HG03432 (cell line): ENCODE data around the gene MICAL2.
A peak's percentile ranks its signal among the peaks of the same experiment; 100 is the strongest.

Source experiments
- ATAC-seq: cut with Tn5 transposase; IDR thresholded peaks from one replicate; pipeline ENCODE4 v1.9.1; 2021; ENCODE audit warnings: mild to moderate bottlenecking, moderate library complexity; ENCODE audit not compliant: unreplicated experiment

Gene MICAL2

DNA sequence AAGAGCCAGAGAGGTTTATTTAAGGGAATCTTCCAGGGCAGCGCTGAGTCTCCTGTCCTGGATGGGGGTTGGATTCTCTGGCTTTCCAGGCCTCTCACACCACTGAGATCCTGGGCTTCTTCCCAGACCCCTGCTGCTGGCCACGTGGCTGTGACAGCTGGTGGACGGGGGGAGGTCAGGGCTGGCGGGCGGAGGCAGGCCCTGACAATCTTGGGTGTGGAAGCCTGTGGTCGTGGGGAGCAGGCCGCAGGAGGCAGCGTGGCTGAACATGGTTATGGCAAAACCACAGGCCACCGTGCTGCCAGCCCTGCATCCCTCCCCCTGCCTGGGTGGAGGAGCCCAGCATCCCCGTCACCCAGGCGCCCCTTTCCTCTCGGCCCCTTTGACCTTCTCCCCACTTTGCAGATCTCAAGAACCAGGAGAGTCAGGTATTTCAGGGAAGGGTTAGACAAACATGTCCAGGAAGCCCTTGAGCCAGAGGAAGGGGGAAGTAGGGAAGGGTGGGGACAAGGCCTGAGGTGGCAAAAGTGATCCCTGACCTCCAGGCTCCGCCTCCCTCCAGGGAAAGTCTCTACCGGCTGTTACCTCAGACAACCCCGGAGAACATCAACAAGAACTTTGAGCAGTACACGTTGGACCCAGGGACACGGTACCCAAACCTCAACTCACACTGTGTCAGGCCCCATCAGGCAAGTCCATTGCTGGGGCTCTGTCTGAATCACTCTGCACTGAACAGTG lies 111.8 kb downstream of the MICAL2 start:
- no peak for ATAC-seq

DNA sequence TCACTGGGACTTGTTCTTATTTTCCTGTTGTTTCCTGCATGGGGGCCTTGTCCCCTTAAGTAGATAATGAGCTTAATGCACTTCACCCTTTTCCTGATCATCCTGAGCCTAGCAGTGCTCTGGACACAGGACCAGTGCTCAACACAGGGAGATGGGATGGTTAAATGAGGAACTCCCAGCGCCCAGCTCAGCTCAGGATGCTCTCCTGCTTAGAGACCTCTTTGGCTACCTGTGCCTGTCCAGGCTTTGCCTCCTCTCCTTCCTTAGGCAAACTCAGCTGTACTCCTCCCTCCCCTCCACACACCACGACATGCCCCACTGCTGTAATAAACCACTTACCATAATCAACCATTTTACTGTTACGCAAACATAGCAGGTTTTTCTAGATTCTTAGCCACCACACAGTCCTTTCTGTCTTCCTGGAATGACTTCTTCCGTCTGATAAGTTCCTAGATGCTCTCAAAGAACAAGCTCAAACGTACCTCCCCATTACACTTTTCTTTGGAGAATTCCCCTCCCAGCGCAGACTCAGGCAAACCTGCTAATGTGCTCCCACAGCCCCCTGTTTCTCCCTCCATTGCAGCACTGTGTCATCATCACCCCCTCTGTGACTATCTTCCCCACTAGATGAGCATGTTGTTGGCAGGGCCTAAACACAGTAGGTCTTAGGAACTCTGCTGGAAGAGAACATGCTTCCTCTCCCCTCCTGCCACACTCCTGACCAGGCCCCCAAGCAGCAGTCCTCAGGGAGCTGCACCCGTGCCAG lies 113.6 kb downstream of the MICAL2 start:
- no peak for ATAC-seq

DNA sequence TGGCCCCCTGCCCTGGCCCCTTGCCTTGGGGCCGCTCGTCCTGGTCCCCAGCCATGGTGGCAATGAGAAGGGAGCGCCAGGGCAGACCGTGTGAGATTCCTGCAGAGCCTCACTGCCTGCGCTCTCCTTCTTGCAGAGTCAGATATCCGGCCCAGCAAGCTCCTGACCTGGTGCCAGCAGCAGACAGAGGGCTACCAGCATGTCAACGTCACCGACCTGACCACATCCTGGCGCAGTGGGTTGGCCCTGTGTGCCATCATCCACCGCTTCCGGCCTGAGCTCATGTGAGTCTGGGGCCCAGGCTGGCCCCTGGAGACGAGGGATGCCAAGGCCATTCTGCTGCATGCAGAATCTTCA lies 114.1 kb downstream of the MICAL2 start:
- peak; percentile 98 for ATAC-seq

GRCh38 chr11:12225046-12225739 lies 114.8 kb downstream of the MICAL2 start:
- no peak for ATAC-seq

GRCh38 chr11:12226093-12226492 lies 115.7 kb downstream of the MICAL2 start:
- no peak for ATAC-seq

GRCh38 chr11:12229450-12230229 lies 119.2 kb downstream of the MICAL2 start:
- ATAC-seq, result no peak

DNA sequence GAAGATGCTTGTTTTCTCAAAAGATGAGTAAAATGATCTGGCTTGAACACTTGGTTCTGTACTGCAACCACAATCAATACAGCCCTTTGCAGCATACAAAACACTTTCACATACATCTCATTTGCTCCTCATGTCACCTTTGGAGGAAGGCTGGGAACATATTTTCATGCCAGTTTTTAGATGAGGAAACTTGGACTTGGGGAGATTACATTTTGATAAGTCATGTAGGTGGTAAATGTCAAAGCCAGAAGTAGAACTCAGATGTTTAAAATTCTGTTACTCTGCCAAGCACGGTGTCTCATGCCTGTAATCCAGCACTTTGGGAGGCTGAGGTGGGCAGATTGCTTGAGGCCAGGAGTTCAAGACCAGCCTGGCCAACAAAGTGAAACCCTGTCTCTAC lies 121.8 kb downstream of the MICAL2 start:
- no peak for ATAC-seq

- no peak for ATAC-seq
Measured at GRCh38 chr11:12232817-12233601, 122.6 kb downstream of the MICAL2 start.

GRCh38 chr11:12233602-12233925 lies 123.2 kb downstream of the MICAL2 start:
- no peak for ATAC-seq

GRCh38 chr11:12234221-12234620 lies 123.8 kb downstream of the MICAL2 start:
- ATAC-seq, result no peak

- no peak for ATAC-seq
Measured at GRCh38 chr11:12235080-12235479, 124.7 kb downstream of the MICAL2 start.

- no peak for ATAC-seq
Measured at GRCh38 chr11:12235553-12235946, 125.2 kb downstream of the MICAL2 start.

GRCh38 chr11:12235947-12236743 lies 125.8 kb downstream of the MICAL2 start:
- ATAC-seq, result peak; percentile 72

GRCh38 chr11:12236744-12237101 lies 126.3 kb downstream of the MICAL2 start:
- ATAC-seq, result no peak

- no peak for ATAC-seq
Measured at GRCh38 chr11:12237381-12237784, 127.0 kb downstream of the MICAL2 start.

GRCh38 chr11:12238420-12238819 lies 128.0 kb downstream of the MICAL2 start:
- no peak for ATAC-seq

DNA sequence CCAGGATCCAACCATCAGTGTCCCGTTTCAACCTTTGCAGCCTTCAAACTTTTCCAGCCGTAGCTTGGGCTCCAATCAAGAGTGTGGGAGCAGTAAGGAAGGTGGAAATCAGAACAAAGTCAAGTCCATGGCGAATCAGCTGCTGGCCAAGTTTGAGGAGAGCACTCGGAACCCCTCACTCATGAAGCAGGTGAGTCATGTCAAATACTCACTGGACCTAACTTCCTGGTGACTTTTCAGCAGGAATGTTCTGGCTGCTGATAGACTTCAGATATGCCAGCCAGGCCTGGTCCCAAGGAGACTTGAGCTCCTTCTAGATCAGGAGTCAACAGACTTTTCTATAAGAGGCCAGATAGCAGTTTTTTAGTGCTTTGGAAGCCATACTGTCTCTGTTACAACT lies 129.0 kb downstream of the MICAL2 start:
- no peak for ATAC-seq

- ATAC-seq, result no peak
Measured at GRCh38 chr11:12239804-12240371, 129.5 kb downstream of the MICAL2 start.

GRCh38 chr11:12240677-12241076 lies 130.3 kb downstream of the MICAL2 start:
- no peak for ATAC-seq
